ENCODE data around the gene NBEA.
A peak's percentile ranks its signal among the peaks of the same experiment; 100 is the strongest.

Gene NBEA

GRCh38 chr13:34941835-34942731, at the start of gene NBEA:
Gene NBEA, plus strand, starts transcription at chr13:34942270. Its CDS starts 551 bp downstream, at chr13:34942821.
- DNase-seq (ENCODE audit: low read depth), result peak; percentile 34
- TF ChIP-seq CTCF (IDR thresholded peaks at IDR 0.05; ENCODE audit: low read depth, low read length, missing control alignments), result no peak
- peak within 1 kb of the TSS; percentile 84 for H3K4me3 ChIP-seq (ENCODE audit: low read depth, low read length)

- TF ChIP-seq CTCF (IDR thresholded peaks at IDR 0.05; ENCODE audit: low read depth, low read length, missing control alignments), result no peak
- no peak for DNase-seq (ENCODE audit: low read depth)
- no peak overlapping the region for H3K4me3 ChIP-seq (ENCODE audit: low read depth, low read length)
These were observed 47.3 kb upstream of the NBEA start for GRCh38 chr13:34894756-34895155.

- no peak for TF ChIP-seq CTCF (IDR thresholded peaks at IDR 0.05; ENCODE audit: low read depth, low read length, missing control alignments)
- no peak overlapping the region for H3K4me3 ChIP-seq (ENCODE audit: low read depth, low read length)
- no peak for DNase-seq (ENCODE audit: low read depth)
These were observed 44.9 kb upstream of the NBEA start for GRCh38 chr13:34897220-34897619.

- no peak for TF ChIP-seq CTCF (IDR thresholded peaks at IDR 0.05; ENCODE audit: low read depth, low read length, missing control alignments)
- no peak overlapping the region for H3K4me3 ChIP-seq (ENCODE audit: low read depth, low read length)
- DNase-seq (ENCODE audit: low read depth), result no peak
These were observed 42.2 kb upstream of the NBEA start for GRCh38 chr13:34899888-34900287.

GRCh38 chr13:34900288-34900739, 41.8 kb upstream of the NBEA start:
- no peak for DNase-seq (ENCODE audit: low read depth)
- no peak overlapping the region for H3K4me3 ChIP-seq (ENCODE audit: low read depth, low read length)
- TF ChIP-seq CTCF (IDR thresholded peaks at IDR 0.05; ENCODE audit: low read depth, low read length, missing control alignments), result no peak

GRCh38 chr13:34901572-34901971, 40.5 kb upstream of the NBEA start:
- no peak for DNase-seq (ENCODE audit: low read depth)
- no peak overlapping the region for H3K4me3 ChIP-seq (ENCODE audit: low read depth, low read length)
- TF ChIP-seq CTCF (IDR thresholded peaks at IDR 0.05; ENCODE audit: low read depth, low read length, missing control alignments), result no peak

GRCh38 chr13:34911159-34911558, 30.9 kb upstream of the NBEA start:
- no peak for DNase-seq (ENCODE audit: low read depth)
- TF ChIP-seq CTCF (IDR thresholded peaks at IDR 0.05; ENCODE audit: low read depth, low read length, missing control alignments), result no peak
- H3K4me3 ChIP-seq (ENCODE audit: low read depth, low read length), result no peak overlapping the region
